HG02970 (cell line): ENCODE results near the gene LATS2.
"Not testable (repeated sequence)": the region's sequence is repeated elsewhere in the genome, so short reads cannot be mapped to it uniquely, and the experiment has no call there.

Experiments used
- ATAC-seq: cut with Tn5 transposase; IDR thresholded peaks from one replicate; pipeline ENCODE4 v1.9.1; 2021; ENCODE audit warnings: mild to moderate bottlenecking, moderate library complexity, moderate number of reproducible peaks; ENCODE audit not compliant: unreplicated experiment, low FRiP score

The LATS2 gene

DNA sequence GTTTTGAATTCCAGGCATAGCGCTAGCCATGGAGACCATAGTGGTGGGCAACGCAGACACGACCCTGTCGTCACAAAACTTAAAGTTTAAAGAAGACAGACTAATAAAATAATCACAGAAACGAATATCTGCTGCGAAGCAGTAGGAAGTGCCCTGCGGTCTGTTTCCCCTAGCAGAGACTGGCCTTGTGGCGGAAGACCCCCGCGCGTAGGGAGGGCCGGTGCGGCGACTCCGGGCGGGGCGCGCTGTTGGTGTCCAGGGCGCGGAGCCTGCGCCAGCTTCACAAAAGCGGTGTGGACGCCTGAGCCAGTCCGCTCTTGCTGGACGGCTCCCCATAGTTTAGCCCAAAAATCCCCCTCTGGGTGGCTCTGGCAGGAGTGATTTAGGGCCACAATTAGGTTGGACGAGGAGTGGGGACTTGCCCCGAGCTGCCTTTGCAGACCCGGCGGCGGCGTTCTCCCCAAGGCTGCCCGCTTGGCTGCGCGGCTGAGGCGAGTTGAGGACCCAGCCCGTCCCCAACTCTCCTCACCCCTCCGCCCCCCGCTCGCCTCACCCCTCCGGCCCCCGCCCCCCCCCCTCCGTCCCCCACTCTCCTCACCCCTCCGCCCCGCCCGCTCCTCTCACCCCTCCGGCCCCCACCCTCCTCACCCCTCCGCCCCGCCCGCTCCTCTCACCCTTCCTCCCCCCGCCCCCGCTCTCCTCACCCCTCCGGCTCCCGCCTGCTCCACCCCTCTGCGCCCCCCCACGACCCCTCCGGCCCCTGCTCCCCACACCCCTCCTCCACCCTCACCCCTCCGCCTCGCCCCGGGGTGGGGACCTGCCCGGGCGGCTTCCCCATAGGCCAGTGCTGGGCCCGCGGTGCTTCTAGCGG lies 14.2 kb upstream of the LATS2 start:
- no peak for ATAC-seq

DNA sequence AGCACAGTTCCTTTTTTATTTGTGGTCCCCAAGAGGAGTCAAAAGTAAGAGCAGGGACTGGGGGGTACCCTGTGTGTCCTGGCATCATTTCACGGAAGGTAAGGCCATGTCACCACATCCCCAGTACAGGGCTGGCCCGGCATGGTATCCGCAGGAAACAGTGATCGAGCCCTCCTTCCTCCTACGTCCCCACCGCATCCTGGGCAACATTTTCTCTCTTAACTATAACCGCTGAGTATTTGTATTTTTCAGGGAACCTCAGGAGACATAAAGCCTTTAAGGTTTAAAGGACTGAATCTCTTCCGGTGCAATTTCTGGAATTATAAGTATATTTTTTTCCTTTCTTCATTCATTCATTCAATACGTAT lies 13.6 kb upstream of the LATS2 start:
- no peak for ATAC-seq

DNA sequence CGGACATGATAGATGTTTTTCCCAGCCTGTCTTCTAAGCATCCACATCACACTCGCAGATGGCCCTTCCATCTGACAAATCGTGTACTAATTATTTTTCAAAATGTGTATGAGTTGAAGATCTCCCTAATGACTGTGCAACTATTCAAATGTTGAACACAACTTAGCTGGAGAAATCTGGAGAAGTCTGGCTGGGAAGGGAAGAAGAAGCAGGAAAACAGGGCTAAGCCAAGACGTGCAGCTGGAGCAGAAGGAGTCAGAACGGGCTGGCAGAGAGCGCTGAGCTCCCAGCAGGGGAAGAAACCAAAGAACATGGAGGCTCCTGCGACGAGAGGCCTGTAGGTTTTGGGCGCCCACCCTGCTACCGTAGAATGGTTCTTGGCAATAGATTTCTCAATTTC lies 13.2 kb upstream of the LATS2 start:
- no peak for ATAC-seq

DNA sequence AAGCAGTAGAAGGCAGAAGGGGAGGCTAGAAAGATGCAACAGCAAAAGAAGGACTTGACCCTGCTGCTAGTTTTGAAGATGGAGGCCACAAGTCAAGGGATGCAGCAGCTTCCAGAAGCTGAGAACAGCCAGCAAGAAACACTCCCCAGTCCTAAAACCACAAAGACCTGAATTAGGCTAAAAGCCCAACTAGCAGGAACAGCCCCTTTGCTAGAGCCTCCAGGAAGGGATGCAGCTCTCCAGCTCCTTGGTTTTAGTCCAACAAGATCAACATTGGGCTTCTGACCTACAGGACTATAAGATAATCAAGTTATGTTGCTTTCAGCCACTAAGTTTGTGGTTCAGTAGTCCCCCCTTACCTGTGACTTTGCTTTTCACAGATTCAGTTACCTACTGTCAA lies 10.5 kb upstream of the LATS2 start:
- no peak for ATAC-seq

DNA sequence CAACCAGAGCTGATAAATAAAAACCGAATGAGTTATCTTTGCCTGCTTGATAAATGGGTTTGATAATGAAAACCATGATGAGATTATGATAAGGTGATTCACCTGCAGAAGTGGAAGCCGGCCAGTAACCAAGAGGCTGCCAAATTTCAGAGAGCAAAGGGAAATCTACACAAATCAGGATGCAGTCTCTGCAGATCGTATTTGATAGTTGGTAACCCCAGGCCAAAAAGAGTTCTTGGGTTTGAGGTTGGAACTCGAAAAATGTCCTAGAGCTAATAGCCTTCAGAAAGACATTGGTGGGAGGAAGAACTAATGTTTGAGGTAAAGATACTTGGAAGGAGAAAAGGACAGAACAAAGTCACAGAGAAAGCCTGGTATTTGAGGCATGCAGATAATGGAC lies 9.6 kb upstream of the LATS2 start:
- ATAC-seq = no peak

DNA sequence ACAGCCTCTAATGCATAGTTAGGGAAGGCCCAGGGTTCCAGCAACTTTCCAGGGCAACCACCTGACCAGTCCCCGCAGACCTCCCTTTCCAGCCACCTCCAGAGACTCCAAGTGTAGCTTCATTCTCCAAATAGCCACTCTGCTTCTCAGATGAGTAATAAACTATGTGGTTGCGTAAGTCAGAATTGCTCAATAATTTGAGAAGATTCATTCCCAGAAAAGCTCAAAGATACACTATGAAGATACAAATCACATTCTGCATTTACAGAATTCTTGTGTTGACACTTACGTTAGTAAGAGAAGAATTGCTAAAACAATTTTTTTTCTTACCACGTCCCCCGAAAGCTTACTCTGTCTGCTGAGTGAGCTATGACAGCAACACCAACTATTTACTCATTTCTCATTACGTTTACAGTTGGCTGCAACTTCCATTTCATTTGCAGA lies 8.2 kb upstream of the LATS2 start:
- ATAC-seq = no peak

DNA sequence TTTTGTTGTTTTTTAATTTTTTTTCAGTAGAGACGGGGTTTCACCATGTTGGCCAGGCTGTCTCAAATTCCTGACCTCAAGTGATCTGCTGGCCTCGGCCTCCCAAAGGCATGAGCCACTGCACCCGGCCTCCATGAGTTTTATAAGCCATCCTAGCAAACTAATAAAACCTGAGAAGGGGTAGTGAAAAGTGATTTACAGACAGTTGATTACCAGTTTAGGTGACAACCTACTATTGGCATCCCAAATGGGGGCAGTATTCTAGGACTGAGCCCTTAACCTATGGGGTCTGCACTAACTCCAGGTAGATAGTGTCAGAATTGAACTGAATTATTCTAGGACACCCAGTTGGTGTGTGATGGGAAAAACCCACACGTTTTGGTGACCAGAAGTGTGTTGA lies 6.5 kb upstream of the LATS2 start:
- ATAC-seq = no peak

DNA sequence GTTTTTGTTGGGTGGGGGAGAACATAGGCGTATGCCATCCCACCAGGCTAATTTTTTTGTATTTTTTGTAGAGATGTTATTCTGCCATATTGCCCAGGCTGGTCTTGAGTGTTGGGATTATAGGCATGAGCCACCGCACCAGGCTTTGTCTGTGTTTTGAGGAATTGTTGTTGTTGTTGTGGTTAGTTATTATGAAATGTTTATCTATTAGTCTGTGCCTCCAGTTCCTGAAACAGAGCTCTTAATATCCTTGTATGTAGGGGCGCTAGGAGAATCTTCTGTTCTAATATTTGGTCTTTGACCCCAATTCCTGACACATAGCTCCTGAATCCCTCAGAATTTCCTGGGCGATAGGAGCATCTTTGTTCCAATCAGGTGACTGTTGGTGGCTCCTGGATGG lies 5.6 kb upstream of the LATS2 start:
- ATAC-seq = no peak

DNA sequence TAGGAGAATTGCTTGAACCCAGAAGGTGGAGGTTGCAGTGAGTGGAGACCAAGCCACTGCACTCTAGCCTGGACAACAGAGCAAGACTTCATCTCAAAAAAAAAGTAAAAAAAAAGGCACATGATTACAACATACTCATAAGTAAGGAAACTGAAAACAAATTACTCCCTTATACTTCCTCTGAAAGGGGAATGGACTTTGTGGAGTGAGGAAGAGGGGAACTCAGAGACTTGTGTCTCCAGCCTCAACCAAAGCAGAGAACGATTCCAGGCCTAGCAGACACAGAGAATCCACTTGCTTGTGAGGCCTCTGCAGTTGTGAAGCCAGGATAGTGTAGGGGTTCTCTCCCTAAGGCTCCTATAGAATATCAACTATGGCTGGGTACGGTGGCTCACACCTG lies 4.3 kb upstream of the LATS2 start:
- ATAC-seq = no peak

DNA sequence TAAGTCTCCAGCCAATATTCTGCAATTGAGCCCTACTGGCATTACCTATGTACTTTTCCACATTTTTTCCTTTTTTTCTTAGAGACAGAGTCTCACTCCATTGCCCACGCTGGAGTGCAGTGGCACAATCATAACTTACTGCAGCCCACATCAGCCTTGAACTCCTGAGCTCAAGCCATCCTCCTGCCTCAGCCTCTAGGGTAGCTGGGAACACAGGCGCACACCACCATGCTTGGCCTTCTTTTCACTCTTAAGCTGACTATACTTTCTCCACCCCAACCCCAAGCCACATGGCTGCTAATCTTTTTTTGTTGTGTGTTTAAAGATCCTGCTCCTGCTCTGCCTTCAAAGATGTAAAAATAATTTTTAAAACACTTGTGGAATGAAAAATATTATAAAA lies 1.6 kb upstream of the LATS2 start:
- no peak for ATAC-seq

DNA sequence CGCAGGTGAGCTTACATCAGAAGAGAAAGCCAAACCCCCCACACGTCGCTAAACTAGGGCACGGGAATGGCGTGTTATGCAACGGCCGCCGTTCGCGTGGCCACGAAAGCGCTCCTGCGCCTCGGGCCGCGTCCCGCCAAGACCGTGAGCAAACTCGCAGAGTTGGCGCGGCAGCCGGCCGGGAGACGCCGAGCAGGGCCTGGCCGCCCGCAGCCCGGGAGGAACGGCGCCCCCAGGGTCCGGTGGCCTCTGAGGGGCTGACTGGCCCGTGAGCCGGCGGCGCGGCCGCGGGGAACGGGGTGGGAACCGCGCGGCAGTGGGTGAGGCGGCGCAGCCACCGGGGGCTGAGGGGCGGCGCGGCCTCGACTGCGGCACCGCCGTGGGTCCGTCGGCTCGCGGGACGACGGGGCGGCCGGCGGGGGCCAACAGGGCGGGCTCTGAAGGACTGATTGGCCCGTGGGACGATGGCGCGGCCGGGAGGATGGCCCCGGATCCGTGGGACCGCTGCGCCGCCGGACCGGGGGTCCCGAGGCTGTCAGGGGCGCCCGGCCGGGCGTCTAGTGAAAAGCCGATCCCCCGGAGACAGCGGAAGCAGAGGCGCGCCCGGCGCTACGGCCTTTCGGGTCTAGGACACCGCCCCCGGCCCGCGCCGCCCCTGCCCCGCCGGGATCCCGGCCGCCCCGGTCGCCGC lies 903 bp downstream of the LATS2 start:
- peak; percentile 26 for ATAC-seq

DNA sequence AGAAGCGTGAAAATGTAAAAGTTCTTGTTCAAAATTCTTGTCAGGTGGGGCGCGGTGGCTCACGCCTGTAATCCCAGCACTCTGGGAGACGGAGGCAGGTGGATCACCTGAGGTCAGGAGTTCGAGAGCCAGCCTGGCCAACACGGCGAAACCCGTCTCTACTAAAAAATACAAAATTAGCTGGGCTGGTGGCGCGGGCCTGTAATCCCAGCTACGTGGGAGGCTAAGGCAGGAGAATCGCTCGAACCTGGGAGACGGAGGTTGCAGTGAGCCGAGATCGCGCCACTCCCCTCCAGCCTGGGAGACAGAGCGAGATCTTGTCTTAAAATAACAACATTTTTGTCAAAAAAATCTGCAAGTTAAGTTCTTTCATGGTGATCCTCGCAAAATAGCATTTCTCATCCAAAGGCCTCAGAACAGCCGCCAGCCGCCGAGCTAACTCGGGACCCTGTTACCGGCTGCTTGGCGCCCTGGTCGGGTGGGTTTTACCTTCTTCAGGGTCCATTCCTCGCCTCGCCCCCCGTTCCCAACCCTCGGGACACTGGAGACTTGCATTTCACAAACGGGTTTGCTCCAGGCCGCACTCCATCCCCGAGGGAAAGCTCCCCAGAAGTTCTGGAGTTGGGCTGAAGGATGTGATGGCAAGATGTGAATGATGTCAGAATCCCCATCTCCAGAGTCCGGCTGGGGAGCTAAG lies 1.6 kb downstream of the LATS2 start:
- ATAC-seq = no peak

DNA sequence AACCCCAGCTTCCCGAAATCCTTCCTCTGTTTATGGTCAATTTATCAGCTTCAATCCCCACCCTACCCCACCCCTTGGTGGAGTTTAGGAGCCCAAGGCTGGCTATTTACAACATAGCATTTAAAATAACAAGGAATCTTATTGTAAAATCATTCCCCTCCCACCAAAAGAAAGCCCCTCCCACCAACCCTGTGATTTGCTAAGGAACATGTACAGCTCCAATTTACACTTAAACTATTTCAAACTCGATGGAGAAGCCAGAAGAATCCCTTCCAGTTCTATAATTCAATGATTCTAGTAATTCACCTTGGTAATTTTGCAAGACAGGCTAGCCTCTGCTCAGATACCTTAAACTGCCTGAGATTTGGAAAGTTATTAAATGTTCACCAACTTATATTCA lies 3.0 kb downstream of the LATS2 start:
- ATAC-seq = no peak

DNA sequence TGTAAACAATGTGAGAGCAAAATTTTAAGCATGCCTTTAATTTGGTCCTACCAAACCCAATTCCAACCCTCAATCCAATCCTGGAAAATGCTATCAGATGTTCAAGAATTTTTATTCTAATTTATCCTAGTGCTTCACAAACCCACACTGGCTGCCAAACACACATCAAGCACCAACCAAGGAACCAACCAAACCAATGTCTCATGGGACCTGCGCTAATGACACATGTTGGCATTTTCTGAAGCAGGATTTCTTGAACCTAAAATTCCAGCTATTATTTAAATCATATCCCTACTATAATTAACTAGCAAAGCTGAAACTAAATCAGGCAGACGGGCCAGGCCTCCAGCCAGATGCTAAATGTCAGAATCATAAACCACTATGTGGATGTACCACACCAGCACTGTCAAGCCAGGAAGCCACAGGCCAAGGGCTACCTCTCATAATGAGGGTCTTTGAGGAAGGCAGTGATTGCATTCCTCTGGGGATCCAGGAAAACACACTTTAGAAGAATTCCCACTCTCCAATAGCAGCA lies 5.8 kb downstream of the LATS2 start:
- ATAC-seq = no peak

DNA sequence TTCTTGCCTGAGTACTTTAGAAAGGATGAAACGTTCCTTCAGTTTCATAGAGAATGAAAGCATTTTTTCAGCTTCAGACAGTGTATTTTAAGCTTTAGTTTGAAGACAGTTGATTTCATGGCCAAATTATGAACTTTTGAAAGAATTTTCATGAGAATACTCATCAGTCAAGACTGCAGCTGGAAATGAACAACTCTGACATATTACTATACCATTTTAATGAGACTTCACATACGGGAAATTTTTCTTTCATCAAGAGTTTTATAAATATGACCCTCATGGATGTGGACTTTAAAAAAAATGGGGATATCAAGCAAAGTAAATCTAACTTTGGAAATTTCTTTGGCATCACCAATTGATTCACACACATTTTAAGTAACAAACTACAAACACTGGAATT lies 6.4 kb downstream of the LATS2 start:
- ATAC-seq = no peak

DNA sequence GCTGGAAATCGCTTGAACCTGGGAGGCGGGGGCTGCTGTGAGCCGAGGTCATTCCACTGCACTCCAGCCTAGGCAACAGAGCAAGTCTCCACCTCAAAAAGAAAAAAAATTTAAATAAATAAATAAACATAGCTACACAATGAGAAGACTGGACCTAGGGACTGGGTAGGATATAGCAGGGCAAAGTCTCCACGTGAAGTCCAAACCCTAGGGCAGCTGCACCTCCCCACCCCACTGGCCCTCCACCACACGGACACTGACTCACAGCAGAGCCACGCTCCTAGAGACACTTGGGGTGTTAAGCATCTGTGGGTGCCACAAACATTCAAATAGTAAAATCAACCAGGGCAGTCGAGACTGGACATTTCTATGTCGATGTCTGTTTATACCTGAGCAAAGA lies 7.1 kb downstream of the LATS2 start:
- no peak for ATAC-seq

DNA sequence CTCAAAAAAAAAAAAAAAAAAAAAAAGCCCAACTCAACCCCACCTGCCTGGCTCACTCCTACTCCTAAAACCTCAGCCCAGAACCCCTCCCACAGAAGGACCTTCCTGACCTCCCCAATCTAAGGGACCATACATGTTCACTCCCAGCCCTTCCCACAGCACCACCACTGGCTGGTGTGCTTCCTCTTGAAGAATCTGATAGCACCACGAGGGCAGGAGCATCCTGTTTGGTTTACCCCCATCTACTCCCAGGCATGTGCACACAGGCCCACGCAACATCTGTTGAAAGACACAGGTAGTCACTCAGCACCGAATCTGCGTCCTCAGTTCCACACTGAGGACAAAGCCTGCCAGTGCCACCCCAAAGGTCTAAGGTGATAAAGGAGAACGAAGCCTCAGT lies 8.2 kb downstream of the LATS2 start:
- ATAC-seq = no peak

DNA sequence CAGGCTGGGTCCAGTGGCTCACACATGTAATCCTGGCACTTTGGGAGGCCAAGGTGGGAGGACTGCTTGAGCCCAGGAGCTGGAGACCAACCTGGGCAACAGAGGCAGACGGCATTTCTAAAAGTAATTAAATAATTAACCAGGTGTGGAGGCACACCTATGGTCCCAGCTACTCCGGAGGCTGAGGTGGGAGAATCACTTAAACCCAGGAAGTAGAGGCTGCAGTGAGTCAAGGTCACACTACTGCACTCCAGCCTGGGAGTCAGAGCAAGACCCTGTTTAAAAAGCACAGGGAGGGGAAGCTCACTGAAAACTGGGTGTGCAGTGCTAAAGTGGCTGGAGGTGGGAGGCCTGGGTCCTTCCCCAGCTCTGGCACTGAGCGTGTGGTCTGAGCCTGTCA lies 9.7 kb downstream of the LATS2 start:
- no peak for ATAC-seq

DNA sequence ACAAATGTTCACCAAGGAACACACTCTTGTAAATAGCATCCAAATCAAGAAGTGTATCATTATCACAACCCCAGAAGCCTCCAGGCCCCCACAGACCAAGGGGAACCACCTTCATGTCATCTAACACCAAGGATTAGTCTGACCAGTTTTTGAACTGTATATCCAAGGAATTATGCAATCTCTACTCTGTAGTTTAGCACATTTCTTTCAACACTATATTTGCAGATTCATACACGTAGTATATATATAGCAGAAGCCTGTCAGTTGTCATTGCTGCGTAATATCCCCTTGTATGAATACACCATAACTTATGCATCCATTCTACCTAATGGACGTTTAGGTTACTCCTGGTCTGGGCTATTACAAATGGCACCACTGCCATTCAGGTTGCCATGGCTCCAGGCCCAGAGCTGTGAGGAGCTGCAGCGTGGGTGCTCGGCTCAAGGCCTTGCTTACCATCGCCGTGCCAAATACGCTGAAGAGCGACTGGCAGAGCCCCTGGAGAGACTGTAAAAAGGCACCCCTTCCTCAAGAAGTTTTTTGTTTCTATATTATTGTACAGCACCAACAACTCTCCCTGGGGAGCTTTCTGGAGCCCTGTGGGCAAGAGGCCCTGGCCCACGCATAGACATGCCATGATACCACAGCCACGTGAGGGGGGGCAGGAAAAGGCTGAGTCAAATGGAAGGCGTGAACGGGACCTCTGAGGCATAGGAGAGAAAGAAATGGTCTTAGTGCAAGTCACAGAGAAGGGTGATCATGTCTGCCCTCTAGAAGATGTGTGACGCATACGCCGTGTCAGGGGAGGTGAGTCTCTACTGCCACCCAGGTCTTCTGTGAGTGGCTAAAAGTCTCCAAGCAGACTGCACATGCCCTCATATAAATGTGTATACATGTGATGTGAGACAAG lies 10.8 kb downstream of the LATS2 start:
- no peak for ATAC-seq

DNA sequence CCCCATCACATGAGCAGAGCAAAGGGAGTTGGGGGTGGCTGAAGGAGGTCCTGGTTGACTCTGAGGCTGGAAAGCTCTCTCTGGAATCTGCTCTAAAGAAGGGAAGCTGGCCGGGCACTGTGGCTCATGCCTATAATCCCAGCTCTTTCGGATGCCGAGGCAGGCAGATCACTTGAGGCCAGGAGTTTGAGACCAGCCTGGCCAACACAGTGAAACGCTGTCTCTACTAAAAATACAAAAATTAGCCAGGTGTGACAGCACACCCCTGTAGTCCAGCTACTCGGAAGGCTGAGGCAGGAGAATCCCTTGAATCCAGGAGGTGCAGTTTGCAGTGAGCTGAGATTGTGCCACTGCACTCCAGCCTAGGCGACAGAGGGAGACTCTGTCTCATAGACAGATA lies 11.7 kb downstream of the LATS2 start:
- not testable (repeated sequence) for ATAC-seq
